HG03575 (cell line): Measurements from ENCODE around the gene PHACTR1.

ENCODE experiments used
- ATAC-seq: cut with Tn5 transposase; IDR thresholded peaks from one replicate; pipeline ENCODE4 v1.9.1; 2021; ENCODE audit not compliant: unreplicated experiment, insufficient number of reproducible peaks, low FRiP score; ENCODE audit errors: extremely low read depth

Gene PHACTR1

DNA sequence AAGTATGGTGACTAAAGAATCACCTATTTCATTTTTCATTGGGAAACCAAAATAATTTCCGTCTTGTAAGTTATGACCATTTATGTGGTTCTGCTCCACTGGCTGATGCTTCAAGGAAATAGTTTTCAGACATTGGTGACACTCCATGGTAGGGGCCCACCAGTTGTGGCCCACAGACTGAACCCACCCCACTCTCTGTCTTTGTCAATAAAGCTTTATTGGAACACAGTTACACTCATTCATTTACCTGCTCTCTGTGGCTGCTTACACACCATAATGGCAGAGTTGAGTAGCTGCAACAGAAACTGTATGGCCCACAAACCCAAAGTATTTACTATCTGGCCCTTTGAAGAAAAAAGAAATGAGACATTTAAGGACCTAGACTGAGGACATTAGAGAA lies 533.2 kb downstream of the PHACTR1 start:
- ATAC-seq: no peak

DNA sequence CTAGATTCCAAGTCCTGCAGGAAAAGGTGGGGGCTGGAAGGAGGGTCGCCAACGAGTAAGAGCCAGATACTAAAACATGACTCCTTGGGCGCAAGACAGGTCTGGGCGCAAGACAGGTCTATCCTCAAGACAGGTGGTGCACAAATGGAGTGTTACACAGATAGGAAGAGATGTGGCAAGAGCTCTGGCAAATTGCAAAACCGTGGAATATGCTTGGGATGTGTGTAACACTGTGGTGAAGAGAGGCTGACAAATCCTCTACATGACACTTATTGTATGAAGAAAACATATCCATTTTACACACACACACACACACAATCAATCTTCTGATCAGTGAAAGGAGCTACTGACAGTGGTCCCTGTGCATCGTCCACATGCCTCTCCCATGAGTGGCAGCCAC lies 534.1 kb downstream of the PHACTR1 start:
- no peak for ATAC-seq

DNA sequence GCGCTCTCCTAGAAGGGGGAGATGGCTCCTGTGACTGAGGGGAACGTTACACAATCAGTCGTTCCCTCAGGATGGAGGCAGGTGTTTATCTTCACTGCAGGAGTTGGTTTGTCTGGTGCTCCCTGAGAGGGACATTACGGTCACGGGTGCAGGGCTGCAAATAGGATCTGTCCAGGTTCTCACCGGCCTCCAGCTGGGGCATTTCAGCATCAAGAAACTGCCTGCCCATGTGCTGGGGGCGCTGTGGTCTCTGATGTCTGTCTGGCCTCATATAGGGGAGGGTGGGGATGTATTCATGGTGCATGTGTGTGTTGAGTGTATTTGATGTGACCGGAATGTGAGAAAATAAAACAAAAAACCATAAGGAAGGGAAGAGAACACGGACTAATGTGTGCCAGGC lies 534.7 kb downstream of the PHACTR1 start:
- no peak for ATAC-seq

DNA sequence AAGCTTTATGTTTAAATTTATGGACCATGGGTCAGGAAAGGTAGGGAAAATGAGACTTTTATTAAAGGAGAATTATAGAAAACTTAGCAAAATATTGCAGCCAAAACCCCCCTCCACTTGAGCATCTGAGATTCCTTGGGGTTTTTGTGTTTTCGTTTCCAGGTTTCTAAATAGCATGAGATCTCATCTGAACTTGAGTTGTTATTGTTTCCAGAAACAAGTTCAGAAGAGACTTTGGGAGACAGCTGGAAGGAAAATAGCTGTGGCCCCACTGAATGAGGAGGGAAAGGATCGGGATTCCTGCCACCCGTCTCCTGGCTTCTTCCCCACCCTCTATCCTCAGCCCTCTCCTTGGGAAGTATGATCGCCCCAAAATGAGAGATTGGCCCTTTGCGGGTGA lies 536.2 kb downstream of the PHACTR1 start:
- no peak for ATAC-seq

DNA sequence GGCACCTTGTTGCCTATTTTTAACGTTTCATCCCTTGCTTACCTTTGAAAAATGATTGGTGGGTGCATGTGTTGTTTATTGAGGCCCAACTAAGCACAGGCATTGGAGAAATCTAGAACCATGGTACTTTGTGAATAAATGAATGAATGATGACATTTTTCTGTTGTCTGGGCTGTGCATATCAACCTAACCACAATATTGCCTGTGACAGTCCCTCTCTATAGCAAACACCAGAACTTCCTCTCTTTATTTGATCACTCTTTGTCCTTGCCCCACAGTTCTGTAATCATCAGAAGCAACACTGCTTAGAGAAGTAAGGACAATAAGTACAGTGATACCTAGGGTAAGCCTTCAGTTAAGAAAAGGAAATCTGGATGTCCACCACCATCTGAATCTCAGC lies 536.7 kb downstream of the PHACTR1 start:
- no peak for ATAC-seq

DNA sequence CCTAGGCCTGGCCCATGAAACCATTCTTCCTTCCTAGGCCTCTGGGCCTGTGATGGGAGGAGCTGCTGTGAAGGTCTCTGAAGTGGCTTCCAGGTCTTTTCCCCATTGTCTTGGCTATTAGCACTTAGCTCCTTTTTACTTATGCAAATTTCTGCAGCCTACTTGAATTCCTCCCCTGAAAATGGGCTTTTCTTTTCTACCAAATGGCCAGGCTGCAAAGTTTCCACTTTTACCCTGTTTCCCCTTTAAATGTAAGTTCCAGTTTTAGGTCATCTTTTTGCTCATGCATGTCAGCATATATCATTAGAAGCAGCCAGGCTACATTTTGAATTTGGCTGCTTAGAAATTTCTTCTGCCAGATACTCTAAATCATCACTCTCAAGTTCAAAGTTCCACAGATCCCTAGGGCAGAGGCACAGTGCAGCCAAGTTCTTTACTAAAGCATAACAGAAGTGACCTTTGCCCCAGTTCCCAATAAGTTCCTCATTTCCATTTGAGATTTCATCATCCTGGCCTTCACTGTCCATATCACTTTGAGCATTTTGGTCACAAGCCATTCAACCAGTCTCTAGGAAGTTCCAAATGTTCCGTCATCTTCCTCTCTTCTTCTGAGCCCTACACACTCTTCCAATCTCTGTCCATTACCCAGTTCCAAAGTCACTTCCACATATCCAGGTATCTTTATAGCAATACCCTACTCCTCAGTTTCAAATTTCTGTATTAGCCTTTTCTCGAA lies 539.9 kb downstream of the PHACTR1 start:
- ATAC-seq: no peak

DNA sequence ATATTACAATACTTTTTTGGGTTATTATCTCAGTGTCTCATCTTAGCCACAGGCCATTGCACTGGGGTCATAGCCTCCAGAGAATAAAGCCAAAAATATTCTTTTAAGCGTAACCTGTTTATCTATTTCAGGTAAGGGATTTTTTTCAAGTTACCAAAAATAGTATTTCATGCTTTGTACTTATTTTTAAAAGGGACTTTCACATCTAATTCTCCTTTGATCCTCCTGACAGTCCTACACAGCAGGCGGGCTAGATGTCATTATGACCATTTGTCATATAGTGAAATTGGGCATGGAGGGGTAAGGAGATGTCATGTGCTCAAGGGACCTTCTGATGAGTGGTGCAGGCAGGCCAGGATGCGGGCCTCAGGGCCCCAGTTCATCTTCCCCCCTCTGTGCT lies 542.8 kb downstream of the PHACTR1 start:
- ATAC-seq: peak; percentile 30

DNA sequence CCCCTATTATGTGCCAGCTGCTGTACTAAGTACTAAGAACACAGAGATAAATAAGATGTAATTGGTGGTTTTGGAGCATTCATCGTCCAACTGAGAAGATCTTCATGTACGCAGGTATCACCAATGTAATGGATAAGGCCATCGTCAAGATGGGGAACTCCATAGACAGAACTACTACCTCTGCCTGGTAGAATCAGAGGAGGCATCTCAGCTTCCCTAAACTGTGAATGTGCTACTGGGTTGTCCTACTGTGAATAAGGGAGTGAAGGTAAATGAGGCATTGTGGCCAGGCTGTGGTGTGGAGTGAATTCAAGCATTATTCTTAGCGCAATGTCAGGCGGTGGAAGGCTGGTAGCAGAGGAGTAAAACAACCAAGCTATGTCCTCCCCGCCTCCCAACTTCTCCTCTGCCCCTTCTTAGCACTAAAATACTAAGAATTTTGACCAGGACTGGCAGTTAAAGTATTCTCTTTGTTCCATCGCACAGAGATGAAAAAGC lies 543.6 kb downstream of the PHACTR1 start:
- no peak for ATAC-seq

DNA sequence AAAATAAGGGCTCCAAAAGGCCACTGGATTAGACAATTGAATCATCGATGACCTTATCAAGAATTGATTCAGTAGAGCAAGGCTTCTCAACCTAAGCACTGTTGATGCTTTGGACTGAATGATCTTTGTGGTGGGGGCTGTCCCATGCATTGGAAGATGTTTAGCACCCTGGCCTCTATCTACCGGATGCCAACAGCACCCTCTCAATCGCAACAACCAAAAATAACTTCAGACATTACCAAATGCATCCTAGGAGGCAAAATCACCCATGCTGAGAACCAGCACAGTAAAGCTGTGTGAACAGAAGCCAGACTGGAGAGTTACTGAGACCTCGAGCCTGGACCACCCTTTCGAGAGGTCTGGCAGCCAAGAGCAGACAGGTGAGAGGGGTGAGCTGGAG lies 544.3 kb downstream of the PHACTR1 start:
- ATAC-seq: no peak

DNA sequence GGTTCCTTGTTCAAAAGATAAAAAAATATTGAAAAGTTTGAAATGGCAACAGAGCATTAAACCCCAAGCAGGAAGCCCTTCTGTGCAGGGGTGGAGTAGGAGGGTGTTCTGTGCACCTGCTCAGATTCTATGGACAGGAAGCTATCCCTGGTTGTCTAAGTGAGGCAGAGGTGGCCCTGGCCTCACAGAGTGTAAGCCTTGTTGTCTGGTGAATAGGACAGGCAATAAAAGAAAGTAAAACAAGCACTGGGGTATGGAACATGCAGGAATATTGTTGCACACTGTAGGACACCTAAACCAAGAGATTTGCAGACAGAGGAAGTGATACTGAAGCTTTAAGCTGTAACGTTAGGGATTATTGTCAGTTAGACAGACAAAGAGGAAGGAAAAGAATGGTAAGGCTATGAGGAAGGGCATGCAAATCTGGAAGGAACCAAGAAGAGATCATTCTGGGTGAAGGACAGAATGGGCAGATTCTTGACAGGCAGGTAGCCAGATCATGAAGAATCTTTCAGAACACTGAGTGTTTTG lies 545.0 kb downstream of the PHACTR1 start:
- ATAC-seq: no peak

DNA sequence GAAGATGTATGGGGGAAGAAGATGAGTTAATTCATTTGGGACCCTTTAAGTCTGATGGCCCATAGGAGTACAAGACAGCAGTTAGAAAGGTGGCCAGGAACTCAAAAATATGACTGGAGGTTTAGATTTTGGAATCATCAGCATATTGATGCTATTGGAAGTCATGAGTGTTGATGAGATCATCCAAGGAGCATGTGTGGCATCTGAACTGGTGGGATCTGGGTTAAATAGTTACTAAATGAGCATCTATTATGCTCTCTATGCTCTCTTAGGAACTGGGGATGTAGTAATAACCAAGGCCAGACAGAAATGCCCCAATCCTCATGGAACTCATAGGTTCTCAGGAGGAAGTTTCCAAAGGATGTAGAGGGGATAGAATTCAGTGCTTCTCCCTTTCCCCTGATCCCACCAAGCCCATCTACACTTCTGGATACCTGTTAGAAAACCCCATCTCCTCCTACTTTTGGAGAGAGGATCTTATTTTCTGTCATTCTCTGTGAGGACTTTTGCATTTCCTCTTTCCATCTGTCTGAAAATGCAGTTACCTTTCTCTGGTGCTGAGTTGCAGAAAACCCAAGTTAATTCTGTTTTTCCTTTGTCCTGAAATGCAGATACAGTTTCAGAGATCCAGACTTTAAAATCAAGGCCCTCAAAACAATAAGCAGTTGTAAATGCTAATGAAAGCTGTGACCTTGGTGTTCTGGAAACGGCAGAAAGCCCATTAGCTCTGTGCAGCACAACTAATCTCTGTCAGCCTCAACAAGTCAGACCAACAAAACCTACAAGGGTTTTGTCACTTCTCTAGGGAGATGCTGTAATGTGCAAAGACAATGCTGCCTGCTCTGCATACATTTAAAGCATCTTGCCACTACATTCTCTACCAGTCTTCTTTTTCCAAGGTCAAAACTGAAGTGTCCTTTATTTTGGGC lies 546.0 kb downstream of the PHACTR1 start:
- ATAC-seq: no peak

DNA sequence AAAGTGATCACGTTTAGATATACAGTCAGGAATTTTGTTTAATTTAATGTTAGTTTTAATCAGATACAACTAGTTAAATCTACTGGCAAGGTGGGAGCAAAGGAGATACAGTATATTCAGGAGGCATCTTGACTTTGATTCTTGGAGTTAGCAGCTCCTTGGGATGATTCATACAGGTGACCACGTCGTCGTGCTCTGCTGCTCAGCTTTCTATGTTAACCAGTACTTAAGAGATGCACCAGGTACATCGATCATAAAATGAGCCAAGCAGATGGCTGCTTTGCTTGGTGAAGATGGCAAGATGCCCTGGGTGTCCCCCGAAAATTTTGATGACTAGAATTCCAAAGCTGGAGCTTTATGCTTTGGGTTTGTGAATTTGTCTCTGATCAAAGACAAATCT lies 547.1 kb downstream of the PHACTR1 start:
- ATAC-seq: no peak

DNA sequence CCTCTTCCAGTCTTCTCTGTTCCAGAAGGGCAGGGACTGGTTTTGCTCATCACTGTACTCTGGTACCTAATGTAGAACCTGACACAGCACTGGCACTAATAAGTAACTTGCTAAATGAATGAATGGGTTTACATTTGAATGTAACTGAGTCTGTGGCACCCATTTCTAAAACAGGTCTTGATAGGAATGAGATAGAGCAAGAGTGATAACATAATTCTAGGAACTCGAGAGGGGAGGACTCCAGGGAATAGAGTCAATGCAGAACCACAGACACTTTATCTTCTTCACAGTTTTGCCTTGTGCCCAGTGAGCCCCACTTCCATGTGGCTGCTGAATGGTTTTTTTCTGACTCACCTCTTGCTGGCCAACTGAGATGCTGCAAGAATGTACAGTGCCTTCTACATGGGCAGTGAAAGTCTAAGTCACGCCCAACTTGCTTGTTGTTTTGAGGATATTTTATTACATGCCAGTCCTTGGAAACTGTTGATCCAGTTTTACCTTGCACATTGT lies 550.6 kb downstream of the PHACTR1 start:
- ATAC-seq: no peak

DNA sequence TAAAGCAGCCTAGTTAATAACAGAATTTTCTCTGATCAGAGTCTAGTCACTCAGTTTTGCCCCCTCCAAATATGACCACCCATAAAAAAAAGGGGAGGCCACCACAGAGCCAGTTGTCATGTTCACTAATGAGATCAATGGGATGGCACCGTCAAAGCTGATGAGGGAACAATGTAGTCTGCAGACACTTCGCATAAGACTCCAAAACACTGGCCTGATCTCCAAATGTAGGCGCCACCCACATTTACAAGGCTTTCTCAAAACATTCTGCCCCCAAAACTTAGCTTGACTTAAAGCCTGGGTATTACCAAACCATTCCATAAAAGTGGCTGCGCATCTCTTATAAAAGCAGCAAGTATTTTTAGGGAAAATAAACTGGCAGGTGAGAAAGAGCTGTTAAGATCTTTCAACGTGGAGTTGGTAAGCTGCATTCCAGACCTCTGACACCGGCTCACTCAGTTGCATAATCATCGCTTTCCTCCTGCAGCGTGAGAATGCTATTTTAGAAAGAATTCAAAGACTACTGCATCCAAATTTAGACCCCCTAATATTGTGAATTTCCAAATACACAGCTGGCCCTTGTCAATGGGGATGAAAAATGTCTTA lies 552.4 kb downstream of the PHACTR1 start:
- no peak for ATAC-seq

DNA sequence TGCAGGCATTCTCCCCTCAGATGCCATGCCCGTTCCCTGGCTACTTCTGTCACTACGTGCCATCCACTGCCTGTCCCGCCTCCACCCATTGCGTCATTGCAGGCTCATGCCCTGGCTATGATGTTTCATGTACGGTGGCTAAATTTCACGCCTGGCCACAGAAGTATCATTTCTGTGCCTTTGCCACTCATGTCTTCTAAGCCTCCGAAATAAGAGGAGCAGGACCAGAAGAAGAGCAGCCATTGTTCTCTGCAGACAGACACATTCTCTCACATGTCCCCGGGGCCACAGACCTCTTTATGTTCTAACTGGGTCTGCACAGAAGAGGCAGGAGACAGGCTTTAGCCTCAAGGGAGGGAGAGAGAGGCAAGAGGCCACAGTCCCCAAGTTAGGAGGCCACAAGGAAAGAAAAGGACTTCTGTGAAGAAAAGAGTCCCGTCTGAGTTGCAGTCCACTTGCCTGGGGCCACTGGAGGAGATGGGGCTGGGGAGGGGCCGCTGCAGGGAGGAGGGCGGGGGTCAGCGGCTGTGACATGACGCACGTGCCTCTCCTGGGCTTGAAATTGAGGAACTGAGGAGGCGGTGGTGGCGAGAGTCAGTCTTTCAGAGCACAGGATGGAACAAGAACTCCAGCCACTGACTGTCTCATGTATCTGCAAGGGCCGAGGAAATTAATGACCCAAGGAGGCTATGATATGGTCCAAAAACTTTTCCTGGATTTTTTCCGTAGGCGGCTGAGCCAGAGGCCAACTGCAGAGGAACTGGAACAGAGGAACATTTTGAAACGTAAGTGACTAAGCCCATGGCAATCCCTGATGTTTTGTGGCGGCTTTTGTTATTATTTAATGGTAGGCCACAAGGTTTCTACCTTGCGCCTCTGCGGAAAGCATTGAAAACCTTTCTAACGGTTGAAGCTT lies 555.8 kb downstream of the PHACTR1 start:
- no peak for ATAC-seq

DNA sequence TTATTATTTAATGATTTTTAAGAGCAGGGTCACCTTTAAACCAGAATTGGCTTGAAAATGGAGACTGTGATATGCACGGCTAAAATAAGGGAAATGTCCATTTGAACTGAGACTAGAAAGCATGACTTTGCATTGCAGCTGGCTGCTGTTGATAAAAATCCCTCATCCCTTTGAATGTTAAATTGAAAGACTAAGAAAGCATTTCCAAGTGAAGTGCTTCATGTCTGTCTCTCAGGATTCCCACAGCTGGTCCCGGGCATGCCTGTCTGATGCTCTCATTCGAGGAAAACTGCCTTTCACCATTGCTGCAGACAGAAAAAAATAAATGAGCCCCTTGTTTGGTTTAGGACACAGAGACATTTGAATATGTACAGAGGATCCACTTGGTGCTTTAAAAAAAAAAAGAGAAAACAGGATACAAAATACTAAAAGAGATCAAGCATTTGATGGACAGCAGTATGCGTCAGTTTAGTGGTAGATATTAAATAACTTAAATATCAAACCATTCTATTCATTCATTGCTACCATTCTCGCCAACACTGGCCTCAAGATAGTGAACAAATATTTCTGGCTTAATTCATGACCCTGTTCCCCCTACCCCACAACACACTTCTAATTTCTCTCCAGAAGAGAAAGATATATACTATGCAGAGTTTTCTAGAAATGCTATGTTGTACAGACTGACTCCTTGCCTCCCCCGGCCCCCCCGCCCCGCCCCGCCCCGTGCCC lies 556.8 kb downstream of the PHACTR1 start:
- no peak for ATAC-seq

DNA sequence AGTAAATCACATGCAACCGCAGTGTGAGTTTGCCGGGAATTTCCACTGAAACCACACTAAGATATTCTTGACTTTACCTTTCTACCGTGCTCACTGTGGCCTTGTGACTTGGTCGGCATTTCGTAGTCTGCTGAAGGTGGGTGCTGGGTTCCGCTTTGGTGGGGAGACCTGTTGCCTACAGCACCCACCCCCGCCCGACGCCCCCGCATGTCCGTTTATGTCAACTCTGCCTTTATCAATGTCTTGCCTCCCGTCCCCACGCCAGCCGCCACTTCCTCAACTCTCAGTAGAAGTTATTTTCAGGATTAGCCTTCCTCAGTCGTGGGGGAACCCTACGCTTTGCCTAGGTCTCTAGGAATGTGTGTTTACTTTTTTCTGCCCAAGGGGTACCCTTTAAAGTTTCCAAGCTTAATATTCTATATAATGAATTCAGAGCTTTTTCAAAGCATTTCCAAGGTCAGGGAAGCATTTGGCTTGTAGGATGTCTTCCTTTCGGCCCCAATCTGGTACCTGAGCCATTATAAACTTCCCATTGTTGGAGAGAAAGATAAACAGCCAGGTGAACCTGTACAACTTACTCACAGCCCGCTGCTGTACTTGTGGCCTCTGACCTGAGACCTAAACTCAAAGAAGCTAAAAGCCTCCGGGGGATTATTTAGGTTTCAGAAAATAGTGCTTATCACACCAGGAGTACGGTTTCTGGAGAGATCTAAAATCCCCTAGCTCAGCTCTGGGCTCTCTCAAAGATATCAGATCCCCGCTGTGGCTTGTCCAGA lies 557.6 kb downstream of the PHACTR1 start:
- ATAC-seq: no peak
